HEK293T (cell line): Measurements from ENCODE around the gene SNAI1.

ENCODE experiments used
- BHLHE40 ChIP-seq: fragments of 450-650 bp; IDR thresholded peaks from 2 replicates; pipeline ENCODE4 v1.6.1; 2016; ENCODE audit warnings: mild to moderate bottlenecking, moderate library complexity, borderline replicate concordance
- CTBP1 ChIP-seq: fragments of 450-650 bp; IDR thresholded peaks from 2 replicates; pipeline ENCODE4 v1.6.1; 2016; ENCODE audit warnings: borderline replicate concordance
- ELF4 ChIP-seq: fragments of 450-650 bp; IDR thresholded peaks from 2 replicates; pipeline ENCODE4 v1.6.1; 2017; ENCODE audit warnings: antibody characterized with exemption
- FOXA1 ChIP-seq: fragments of 450-650 bp; IDR thresholded peaks from 2 replicates; pipeline ENCODE4 v1.6.1; 2016; ENCODE audit warnings: mild to moderate bottlenecking
- FOXK2 ChIP-seq: fragments of 450-650 bp; IDR thresholded peaks from 2 replicates; pipeline ENCODE4 v1.6.1; 2016; ENCODE audit warnings: mild to moderate bottlenecking
- FOXM1 ChIP-seq: fragments of 450-650 bp; IDR thresholded peaks from 2 replicates; pipeline ENCODE4 v1.6.1; 2017; ENCODE audit warnings: mild to moderate bottlenecking, borderline replicate concordance
- SP1 ChIP-seq: fragments of 450-650 bp; IDR thresholded peaks from 2 replicates; pipeline ENCODE4 v1.6.1; 2017
- TARDBP ChIP-seq: fragments of 450-650 bp; IDR thresholded peaks from 2 replicates; pipeline ENCODE4 v1.6.1; 2016
- TF ChIP-seq, protein P1 (sequence below): fragments of 450-650 bp; IDR thresholded peaks from 2 replicates; pipeline ENCODE4 v1.6.1; 2016

DNA sequence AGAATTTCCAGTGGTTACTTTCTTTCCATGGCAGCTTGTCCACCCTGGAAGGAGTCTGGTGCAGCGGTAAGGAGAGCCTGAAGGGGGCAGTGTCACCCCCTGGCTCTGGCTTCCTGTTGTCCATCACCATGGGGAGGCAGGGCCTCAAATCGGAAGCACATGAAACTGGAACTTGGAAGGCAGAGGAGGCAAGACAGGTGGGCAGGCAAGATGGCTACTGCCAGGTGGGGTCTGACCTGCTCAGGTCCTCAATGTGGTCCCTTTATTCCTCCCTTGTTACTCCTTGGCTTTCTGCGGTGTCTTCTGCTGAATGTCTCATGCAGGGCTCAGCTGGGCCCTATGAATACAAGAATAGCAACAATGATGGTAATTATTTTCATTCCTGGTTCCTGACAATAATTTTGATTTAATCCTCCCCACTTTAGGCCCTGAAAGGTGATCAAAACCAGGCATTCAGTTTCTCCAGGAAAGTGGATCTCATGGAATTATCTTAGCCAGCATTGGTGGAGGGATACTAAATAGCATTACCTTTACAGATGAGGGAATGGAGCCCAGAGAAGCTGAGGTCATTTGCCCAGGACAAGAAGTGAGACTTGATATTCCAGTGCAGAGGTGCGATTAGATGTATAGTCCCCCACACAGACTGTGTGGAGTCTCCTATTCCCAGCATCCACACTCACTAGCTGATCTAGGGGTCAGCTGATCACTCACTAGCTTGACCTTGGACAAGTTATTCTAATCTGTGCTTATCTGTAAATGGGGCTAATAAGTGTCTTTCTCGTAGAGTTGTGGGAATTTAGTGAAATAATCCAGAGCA is 17.6 kb upstream of the SNAI1 start:
- no peak for TF ChIP-seq FOXM1
- no peak for TF ChIP-seq FOXK2
- TF ChIP-seq SP1, result no peak
- TF ChIP-seq FOXA1, result no peak
- no peak for TF ChIP-seq BHLHE40
- TF ChIP-seq, protein P1, sequence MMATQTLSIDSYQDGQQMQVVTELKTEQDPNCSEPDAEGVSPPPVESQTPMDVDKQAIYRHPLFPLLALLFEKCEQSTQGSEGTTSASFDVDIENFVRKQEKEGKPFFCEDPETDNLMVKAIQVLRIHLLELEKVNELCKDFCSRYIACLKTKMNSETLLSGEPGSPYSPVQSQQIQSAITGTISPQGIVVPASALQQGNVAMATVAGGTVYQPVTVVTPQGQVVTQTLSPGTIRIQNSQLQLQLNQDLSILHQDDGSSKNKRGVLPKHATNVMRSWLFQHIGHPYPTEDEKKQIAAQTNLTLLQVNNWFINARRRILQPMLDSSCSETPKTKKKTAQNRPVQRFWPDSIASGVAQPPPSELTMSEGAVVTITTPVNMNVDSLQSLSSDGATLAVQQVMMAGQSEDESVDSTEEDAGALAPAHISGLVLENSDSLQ, result peak; percentile 72
- TF ChIP-seq ELF4, result no peak
- no peak for TF ChIP-seq TARDBP
- no peak for TF ChIP-seq CTBP1
